Measurements from ENCODE around the gene LIN7A. TPM values are rescaled to one million over a fixed set of nuclear protein-coding genes. Genes with fewer than 3 reads are reported as not detected.

The LIN7A gene
- total and polyA plus RNA-seq, 7 donors = 0.48 to 2.1 (median 0.81) TPM

DNA sequence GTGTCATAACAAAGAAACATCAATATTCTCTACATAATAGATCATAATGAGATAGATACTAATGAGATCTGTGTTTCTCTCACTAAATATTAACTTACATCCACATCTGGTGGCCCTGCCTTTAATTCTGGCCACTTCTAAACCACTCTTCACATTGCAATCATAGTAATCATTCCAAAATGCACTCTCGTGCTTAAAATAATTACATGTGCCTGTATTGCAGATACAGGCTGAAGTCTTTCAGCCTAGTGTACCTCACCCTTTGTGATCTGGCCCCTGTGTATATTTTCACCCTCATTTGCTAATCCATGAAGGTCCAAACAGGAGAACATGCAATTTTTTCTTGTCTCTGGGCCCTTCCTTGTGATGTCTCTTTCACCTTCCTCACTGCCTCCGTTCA is 108.0 kb downstream of the LIN7A start:
- no peak for DNase-seq
- H3K4me3 ChIP-seq = no peak overlapping the region
- no peaks in the 10 kb centered on the region for H3K4me1 ChIP-seq
- no peaks in the 10 kb centered on the region for H3K36me3 ChIP-seq (ENCODE audit: insufficient read depth in 1 of 2, low read depth in 1 of 2)
- no peak overlapping the region for H3K27ac ChIP-seq
- no peaks in the 10 kb centered on the region for H3K9me3 ChIP-seq
- WGBS, 3 donors = 56 to 64% (median 58%) methylated on average over 2 of the region's 2 CpGs
- H3K27me3 ChIP-seq (ENCODE audit: insufficient read depth in 3 of 3, low read length in 2 of 3) = no peaks in the 10 kb centered on the region
- intact Hi-C loops (cut with DNase I) = no loop called here
- TF ChIP-seq, protein P1, sequence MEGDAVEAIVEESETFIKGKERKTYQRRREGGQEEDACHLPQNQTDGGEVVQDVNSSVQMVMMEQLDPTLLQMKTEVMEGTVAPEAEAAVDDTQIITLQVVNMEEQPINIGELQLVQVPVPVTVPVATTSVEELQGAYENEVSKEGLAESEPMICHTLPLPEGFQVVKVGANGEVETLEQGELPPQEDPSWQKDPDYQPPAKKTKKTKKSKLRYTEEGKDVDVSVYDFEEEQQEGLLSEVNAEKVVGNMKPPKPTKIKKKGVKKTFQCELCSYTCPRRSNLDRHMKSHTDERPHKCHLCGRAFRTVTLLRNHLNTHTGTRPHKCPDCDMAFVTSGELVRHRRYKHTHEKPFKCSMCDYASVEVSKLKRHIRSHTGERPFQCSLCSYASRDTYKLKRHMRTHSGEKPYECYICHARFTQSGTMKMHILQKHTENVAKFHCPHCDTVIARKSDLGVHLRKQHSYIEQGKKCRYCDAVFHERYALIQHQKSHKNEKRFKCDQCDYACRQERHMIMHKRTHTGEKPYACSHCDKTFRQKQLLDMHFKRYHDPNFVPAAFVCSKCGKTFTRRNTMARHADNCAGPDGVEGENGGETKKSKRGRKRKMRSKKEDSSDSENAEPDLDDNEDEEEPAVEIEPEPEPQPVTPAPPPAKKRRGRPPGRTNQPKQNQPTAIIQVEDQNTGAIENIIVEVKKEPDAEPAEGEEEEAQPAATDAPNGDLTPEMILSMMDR (IDR thresholded peaks at IDR 0.05) = no peak
- ATAC-seq = no peak

DNA sequence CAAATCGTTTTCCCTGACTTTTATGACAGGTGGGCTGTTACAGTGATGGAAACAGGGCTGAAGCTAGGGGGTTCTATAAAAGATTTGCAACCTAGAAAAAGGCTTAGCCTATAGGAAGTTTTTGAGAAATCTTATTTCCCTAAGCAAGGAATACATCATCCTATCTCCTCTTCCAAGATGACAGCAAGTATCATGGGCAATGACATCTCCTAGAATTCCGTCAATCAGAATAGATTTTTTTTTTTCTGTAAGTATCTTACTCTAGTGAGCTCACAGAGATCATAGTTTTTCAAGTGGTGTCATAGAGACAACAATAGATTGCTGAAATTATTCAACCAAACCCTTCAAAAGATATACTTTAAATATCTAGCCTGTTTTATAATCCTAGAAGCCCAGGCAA is 112.2 kb downstream of the LIN7A start:
- Histone ChIP-seq H3K27me3 (ENCODE audit: insufficient read depth in 3 of 3, low read length in 2 of 3) (no peaks in the 10 kb centered on the region), H3K36me3 (ENCODE audit: insufficient read depth in 1 of 2, low read depth in 1 of 2) (no peaks in the 10 kb centered on the region), H3K4me1 (no peaks in the 10 kb centered on the region), H3K27ac (no peak overlapping the region), H3K4me3 (no peak overlapping the region), H3K9me3 (no peaks in the 10 kb centered on the region)
- intact Hi-C loops (cut with DNase I) = no loop called here
- TF ChIP-seq, protein P1 (IDR thresholded peaks at IDR 0.05) = no peak
- ATAC-seq (no peak), DNase-seq (no peak)
- WGBS, 3 donors = 71 to 77% (median 73%) methylated on average over 2 of the region's 2 CpGs

DNA sequence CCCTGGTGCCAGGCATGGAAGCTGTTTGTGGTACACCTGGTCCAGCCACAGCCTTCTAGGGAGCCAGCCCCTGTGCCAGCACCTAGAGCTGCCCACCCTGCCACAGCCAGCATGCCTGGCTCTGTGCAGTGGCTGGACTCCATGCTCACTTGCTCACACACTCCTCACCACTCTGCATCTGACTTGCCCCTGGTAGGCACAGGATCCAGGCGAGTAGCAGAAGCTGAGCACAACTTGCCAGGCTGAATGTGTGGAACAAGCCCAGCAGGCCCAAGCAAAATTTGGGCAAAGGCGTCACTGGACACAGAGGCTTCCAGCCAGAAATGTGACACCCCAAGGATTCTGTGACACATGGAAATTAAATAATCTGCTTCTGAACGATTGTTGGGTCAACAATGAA is 114.3 kb downstream of the LIN7A start:
- no peak overlapping the region for H3K27ac ChIP-seq
- intact Hi-C loops (cut with DNase I) = no loop called here
- H3K4me1 ChIP-seq = no peaks in the 10 kb centered on the region
- no peaks in the 10 kb centered on the region for H3K9me3 ChIP-seq
- H3K27me3 ChIP-seq (ENCODE audit: insufficient read depth in 3 of 3, low read length in 2 of 3) = no peaks in the 10 kb centered on the region
- DNase-seq = no peak
- H3K4me3 ChIP-seq = no peak overlapping the region
- no peaks in the 10 kb centered on the region for H3K36me3 ChIP-seq (ENCODE audit: insufficient read depth in 1 of 2, low read depth in 1 of 2)
- TF ChIP-seq, protein P1 (IDR thresholded peaks at IDR 0.05) = no peak
- WGBS, 3 donors = 45 to 56% (median 46%) methylated on average over 3 of the region's 3 CpGs
- no peak for ATAC-seq

GRCh38 chr12:80821513-80822000 is 116.2 kb downstream of the LIN7A start:
- Histone ChIP-seq H3K27me3 (ENCODE audit: insufficient read depth in 3 of 3, low read length in 2 of 3) (no peaks in the 10 kb centered on the region), H3K4me1 (no peaks in the 10 kb centered on the region), H3K36me3 (ENCODE audit: insufficient read depth in 1 of 2, low read depth in 1 of 2) (no peaks in the 10 kb centered on the region), H3K9me3 (no peaks in the 10 kb centered on the region), H3K27ac (no peak overlapping the region), H3K4me3 (no peak overlapping the region)
- WGBS, 3 donors = 65 to 68% (median 66%) methylated on average over 4 of the region's 4 CpGs
- TF ChIP-seq, protein P1 (IDR thresholded peaks at IDR 0.05) = no peak
- DNase-seq = no peak
- intact Hi-C loops (cut with DNase I) = no loop called here
- no peak for ATAC-seq

GRCh38 chr12:80818878-80819277 is 118.9 kb downstream of the LIN7A start:
- no peaks in the 10 kb centered on the region for H3K27me3 ChIP-seq (ENCODE audit: insufficient read depth in 3 of 3, low read length in 2 of 3)
- H3K4me3 ChIP-seq = no peak overlapping the region
- H3K9me3 ChIP-seq = no peaks in the 10 kb centered on the region
- H3K4me1 ChIP-seq = no peaks in the 10 kb centered on the region
- intact Hi-C loops (cut with DNase I) = no loop called here
- DNase-seq (no peak), ATAC-seq (no peak)
- TF ChIP-seq, protein P1 (IDR thresholded peaks at IDR 0.05) = no peak
- no peak overlapping the region for H3K27ac ChIP-seq
- H3K36me3 ChIP-seq (ENCODE audit: insufficient read depth in 1 of 2, low read depth in 1 of 2) = no peaks in the 10 kb centered on the region

All from psoas muscle (tissue), 8 donors.